ENCODE data around the gene FOXO3. TPM values are rescaled to one million over a fixed set of nuclear protein-coding genes. Genes with fewer than 3 reads are reported as not detected.

The FOXO3 gene
- total and polyA plus RNA-seq, 9 donors = 33.4 to 94.8 (median 70.0) TPM

- Histone ChIP-seq H3K36me3 (no peaks in the 10 kb centered on the region), H3K4me3 (no peak overlapping the region), H3K9me3 (no peaks in the 10 kb centered on the region), H3K27ac (no peak overlapping the region), H3K4me1 (ENCODE audit: insufficient read depth) (peaks cover 7% of the 10 kb centered on the region), H3K27me3 (no peaks in the 10 kb centered on the region)
- TF ChIP-seq EP300 (IDR thresholded peaks at IDR 0.05) (no peak), CTCF (IDR thresholded peaks at IDR 0.05) (no peak), POLR2A (IDR thresholded peaks at IDR 0.05) (no peak)
- intact Hi-C loops (cut with DNase I) = no loop called here
- 91 to 93% (median 92%) methylated on average over 5 of the region's 5 CpGs for WGBS, 3 donors
- DNase-seq = no peak
These were observed 43.4 kb downstream of the FOXO3 start for GRCh38 chr6:108604156-108604555.

DNA sequence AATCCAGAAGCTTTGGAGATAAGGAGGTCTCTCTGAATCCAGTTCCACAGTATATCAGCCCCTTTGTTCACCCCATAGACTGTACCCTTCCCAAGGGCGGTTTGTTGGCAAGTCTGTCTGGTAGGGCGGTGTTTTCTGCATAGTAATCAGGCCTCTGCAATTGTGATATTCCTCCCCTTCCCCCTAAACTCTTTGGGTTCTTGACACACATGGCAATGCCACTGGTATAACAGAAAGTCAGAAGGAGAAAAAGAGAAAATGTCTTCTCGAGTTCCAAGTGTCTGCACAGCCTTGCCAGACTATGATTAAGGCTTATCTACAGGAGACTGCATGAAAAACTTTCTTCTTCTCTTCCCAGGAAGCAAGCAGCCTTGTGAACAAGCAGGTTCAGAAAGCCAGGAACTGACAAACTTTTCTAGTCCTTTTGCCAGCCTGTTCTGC is 45.6 kb downstream of the FOXO3 start:
- no peaks in the 10 kb centered on the region for H3K9me3 ChIP-seq
- no peaks in the 10 kb centered on the region for H3K27me3 ChIP-seq
- intact Hi-C loops (cut with DNase I) = no loop called here
- 54 to 59% (median 58%) methylated on average over 3 of the region's 3 CpGs for WGBS, 3 donors
- TF ChIP-seq CTCF (IDR thresholded peaks at IDR 0.05) (no peak), POLR2A (IDR thresholded peaks at IDR 0.05) (no peak), EP300 (IDR thresholded peaks at IDR 0.05) (no peak)
- peaks cover 15% of the 10 kb centered on the region for H3K4me1 ChIP-seq (ENCODE audit: insufficient read depth)
- H3K27ac ChIP-seq = no peak overlapping the region
- H3K4me3 ChIP-seq = no peak overlapping the region
- no peaks in the 10 kb centered on the region for H3K36me3 ChIP-seq
- no peak for DNase-seq

- Histone ChIP-seq H3K36me3 (no peaks in the 10 kb centered on the region), H3K27ac (no peak overlapping the region), H3K4me3 (no peak overlapping the region), H3K9me3 (no peaks in the 10 kb centered on the region), H3K27me3 (no peaks in the 10 kb centered on the region), H3K4me1 (ENCODE audit: insufficient read depth) (peaks cover 15% of the 10 kb centered on the region)
- intact Hi-C loops (cut with DNase I) = no loop called here
- 43 to 51% (median 49%) methylated on average over 7 of the region's 7 CpGs for WGBS, 3 donors
- no peak for DNase-seq
- no peak for TF ChIP-seq POLR2A (IDR thresholded peaks at IDR 0.05)
- TF ChIP-seq CTCF (IDR thresholded peaks at IDR 0.05) = no peak
- TF ChIP-seq EP300 (IDR thresholded peaks at IDR 0.05) = no peak
These were observed 47.9 kb downstream of the FOXO3 start for GRCh38 chr6:108608453-108609275.

GRCh38 chr6:108609276-108609769 is 48.6 kb downstream of the FOXO3 start:
- Histone ChIP-seq H3K4me3 (no peak overlapping the region), H3K36me3 (no peaks in the 10 kb centered on the region), H3K27ac (no peak overlapping the region), H3K9me3 (no peaks in the 10 kb centered on the region), H3K27me3 (no peaks in the 10 kb centered on the region), H3K4me1 (ENCODE audit: insufficient read depth) (peaks cover 15% of the 10 kb centered on the region)
- 86 to 91% (median 88%) methylated on average over 5 of the region's 5 CpGs for WGBS, 3 donors
- no peak for DNase-seq
- intact Hi-C loops (cut with DNase I) = no loop called here
- no peak for TF ChIP-seq EP300 (IDR thresholded peaks at IDR 0.05)
- TF ChIP-seq POLR2A (IDR thresholded peaks at IDR 0.05) = no peak
- no peak for TF ChIP-seq CTCF (IDR thresholded peaks at IDR 0.05)
